Measurements from ENCODE around the gene INTS1. TPM values are rescaled to one million over a fixed set of nuclear protein-coding genes. Genes with fewer than 3 reads are reported as not detected.

INTS1 gene
- total and polyA plus RNA-seq, 2 of the 4 experiments (the other 2 are of a cell fraction): 9.3 to 40.1 TPM

DNA sequence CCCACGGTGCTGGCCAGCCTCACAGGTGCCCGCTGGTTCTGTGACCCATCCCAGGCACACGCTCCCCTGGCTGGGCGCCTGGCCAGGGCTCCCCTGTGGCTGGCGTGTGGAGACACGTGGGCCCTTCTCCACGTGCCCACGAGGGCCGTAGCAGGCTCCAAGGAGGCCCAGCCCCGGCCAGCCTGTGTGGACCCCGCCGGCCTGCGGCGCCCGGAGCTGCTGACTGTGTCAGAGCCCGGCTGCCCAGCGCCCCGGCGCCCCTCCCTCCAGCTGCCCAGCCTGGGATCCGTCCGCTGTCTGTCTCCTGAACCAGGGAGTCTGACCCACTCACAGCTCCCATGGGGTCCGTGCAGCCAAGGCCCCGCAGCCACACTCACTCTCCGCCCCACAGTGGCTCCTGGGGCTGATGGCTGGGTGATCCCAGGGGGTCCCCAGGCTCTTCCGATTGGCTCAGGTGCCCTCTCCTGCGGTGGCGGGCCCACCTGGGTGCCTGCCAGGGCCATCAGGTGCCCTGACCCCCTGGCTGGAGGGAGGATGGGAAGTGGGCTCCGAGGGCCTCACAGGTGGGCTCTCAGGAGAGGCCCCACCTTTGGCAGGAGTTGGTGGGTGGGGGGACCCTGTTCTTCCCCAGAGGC, 42.2 kb upstream of the INTS1 start:
- ATAC-seq (ENCODE audit: low read depth) (no peak), DNase-seq (no peak)
- H3K9me1 ChIP-seq (ENCODE audit: insufficient read depth, low read length): no peaks in the 10 kb centered on the region; the same call in 1 of the 2 replicates
- no peak overlapping the region for H3K27ac ChIP-seq (ENCODE audit: insufficient read depth, low read length)
- H2BK120ac ChIP-seq (ENCODE audit: low read depth, low read length): no peak overlapping the region
- H4K8ac ChIP-seq (ENCODE audit: low read depth in 2 of 2, low read length in 2 of 2): no peak overlapping the region
- H3K27me3 ChIP-seq (ENCODE audit: control insufficient read depth, insufficient read depth, low read length): no peaks in the 10 kb centered on the region
- BruUV-seq (replicated peaks): no TSS peak
- no peaks in the 10 kb centered on the region for H3K4me1 ChIP-seq (ENCODE audit: control insufficient read depth, insufficient read depth, low read length)
- no peak overlapping the region for H4K5ac ChIP-seq (ENCODE audit: low read depth, low read length)
- no peak overlapping the region for H2AK5ac ChIP-seq (ENCODE audit: low read depth, low read length)
- H3K36me3 ChIP-seq (ENCODE audit: control insufficient read depth, insufficient read depth, low read length): peaks cover 26% of the 10 kb centered on the region
- CTCF ChIA-PET: no interaction called here
- peaks cover 5% of the 10 kb centered on the region for H4K20me1 ChIP-seq (ENCODE audit: insufficient read depth, low read length)
- H3K4ac ChIP-seq (ENCODE audit: low read depth, low read length): no peak overlapping the region
- H3K4me3 ChIP-seq (ENCODE audit: insufficient read depth, low read depth, low read length): no peak overlapping the region
- H3K79me1 ChIP-seq (ENCODE audit: low read depth in 1 of 2, low read length in 2 of 2): peaks cover 0 to 14% of the 10 kb centered on the region in 2 experiments; a peak in 1 of 4 replicates
- TF ChIP-seq, protein P1, sequence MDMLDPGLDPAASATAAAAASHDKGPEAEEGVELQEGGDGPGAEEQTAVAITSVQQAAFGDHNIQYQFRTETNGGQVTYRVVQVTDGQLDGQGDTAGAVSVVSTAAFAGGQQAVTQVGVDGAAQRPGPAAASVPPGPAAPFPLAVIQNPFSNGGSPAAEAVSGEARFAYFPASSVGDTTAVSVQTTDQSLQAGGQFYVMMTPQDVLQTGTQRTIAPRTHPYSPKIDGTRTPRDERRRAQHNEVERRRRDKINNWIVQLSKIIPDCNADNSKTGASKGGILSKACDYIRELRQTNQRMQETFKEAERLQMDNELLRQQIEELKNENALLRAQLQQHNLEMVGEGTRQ (IDR thresholded peaks at IDR 0.05; ENCODE audit: low read depth, low read length): no peak
- TF ChIP-seq MXI1 (IDR thresholded peaks at IDR 0.05; ENCODE audit: borderline replicate concordance, low read depth, low read length): no peak
- TF ChIP-seq POLR2A (IDR thresholded peaks at IDR 0.05; ENCODE audit: low read depth, low read length): peak; percentile 25; the same call in 1 of the 2 replicates
- no peak for TF ChIP-seq RCOR1 (IDR thresholded peaks at IDR 0.05; ENCODE audit: insufficient replicate concordance, low read length)
- TF ChIP-seq, protein P2, sequence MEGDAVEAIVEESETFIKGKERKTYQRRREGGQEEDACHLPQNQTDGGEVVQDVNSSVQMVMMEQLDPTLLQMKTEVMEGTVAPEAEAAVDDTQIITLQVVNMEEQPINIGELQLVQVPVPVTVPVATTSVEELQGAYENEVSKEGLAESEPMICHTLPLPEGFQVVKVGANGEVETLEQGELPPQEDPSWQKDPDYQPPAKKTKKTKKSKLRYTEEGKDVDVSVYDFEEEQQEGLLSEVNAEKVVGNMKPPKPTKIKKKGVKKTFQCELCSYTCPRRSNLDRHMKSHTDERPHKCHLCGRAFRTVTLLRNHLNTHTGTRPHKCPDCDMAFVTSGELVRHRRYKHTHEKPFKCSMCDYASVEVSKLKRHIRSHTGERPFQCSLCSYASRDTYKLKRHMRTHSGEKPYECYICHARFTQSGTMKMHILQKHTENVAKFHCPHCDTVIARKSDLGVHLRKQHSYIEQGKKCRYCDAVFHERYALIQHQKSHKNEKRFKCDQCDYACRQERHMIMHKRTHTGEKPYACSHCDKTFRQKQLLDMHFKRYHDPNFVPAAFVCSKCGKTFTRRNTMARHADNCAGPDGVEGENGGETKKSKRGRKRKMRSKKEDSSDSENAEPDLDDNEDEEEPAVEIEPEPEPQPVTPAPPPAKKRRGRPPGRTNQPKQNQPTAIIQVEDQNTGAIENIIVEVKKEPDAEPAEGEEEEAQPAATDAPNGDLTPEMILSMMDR (conservative IDR thresholded peaks at IDR 0.05; ENCODE audit: low read depth, low read length): no peak
- no peak overlapping the region for H2BK15ac ChIP-seq (ENCODE audit: low read depth, low read length)
- no peak overlapping the region for H4K91ac ChIP-seq (ENCODE audit: insufficient read depth, low read depth, low read length)
- H3K18ac ChIP-seq (ENCODE audit: low read depth, low read length): no peak overlapping the region
- H2BK5ac ChIP-seq (ENCODE audit: low read depth, low read length, poor library complexity, severe bottlenecking): no peak overlapping the region
- H3K4me2 ChIP-seq (ENCODE audit: low read depth, low read length): no peak overlapping the region
- no peak overlapping the region for H3K9ac ChIP-seq (ENCODE audit: low read depth, low read length)
- peak overlapping the region; percentile 16 for H2AK9ac ChIP-seq (replicated peaks; ENCODE audit: low read depth, low read length, poor library complexity)
- H3K56ac ChIP-seq (ENCODE audit: extremely low read depth, insufficient read depth, low read length): no peak overlapping the region
- H2BK20ac ChIP-seq (ENCODE audit: low read depth, low read length): no peak overlapping the region
- H3K9me3 ChIP-seq (ENCODE audit: control insufficient read depth, insufficient read depth, low read length): no peaks in the 10 kb centered on the region
- no peak overlapping the region for H2AFZ ChIP-seq (replicated peaks; ENCODE audit: low read length, poor library complexity)
- in situ Hi-C loops (cut with MboI; ENCODE audit: low sequenced_read_pairs): no loop called here
- dilution Hi-C loops (cut with HindIII; ENCODE audit: low sequenced_read_pairs, unreplicated experiment): no loop called here
- POLR2A ChIA-PET (ENCODE audit: unreplicated experiment): no interaction called here
- no peak overlapping the region for H3K14ac ChIP-seq (replicated peaks; ENCODE audit: low read depth, low read length)
- 80% methylated on average over 20 of the region's 28 CpGs; no CpG with 5 or more reads in 1 of the 2 experiments for WGBS, 2 experiments (ENCODE audit: extremely low coverage in 2 of 2, insufficient read length in 1 of 2)
- no peak overlapping the region for H3K23ac ChIP-seq (ENCODE audit: low read depth, low read length)
- intact Hi-C loops (cut with micrococcal nuclease): no loop called here

All from IMR-90 (cell line).